Lower leg skin (tissue), 4 donors: ENCODE data around the gene IL15RA. TPM values are rescaled to one million over a fixed set of nuclear protein-coding genes. Genes with fewer than 3 reads are reported as not detected.
"Not testable (repeated sequence)": the region's sequence is repeated elsewhere in the genome, so short reads cannot be mapped to it uniquely, and the experiment has no call there.

ENCODE experiments used
- DNase-seq, 2 donors: peaks; one replicate each; pipeline ENCODE4 v3.0.0-alpha.2; 2019; ENCODE audit warnings: low spot score in 2 of 2
- H3K4me3 ChIP-seq: fragments of 200-600 bp; sonication (generic); 2 replicates; pipeline ENCODE4 v1.5.1; 2017; ENCODE audit warnings: mild to moderate bottlenecking, low read depth; ENCODE audit not compliant: poor library complexity, severe bottlenecking
- CTCF ChIP-seq, 3 donors: fragments of 450-650 bp; IDR thresholded peaks; one replicate each; pipeline ENCODE4 v1.5.1; 2016; ENCODE audit warnings: antibody characterized with exemption in 3 of 3, mild to moderate bottlenecking in 3 of 3, moderate library complexity in 2 of 3
- POLR2A ChIP-seq, 2 donors: fragments of 450-650 bp; IDR thresholded peaks; one replicate each; pipeline ENCODE4 v1.6.1; 2016 to 2017; ENCODE audit warnings: antibody characterized with exemption in 2 of 2, mild to moderate bottlenecking in 1 of 2, moderate library complexity in 1 of 2
- whole genome bisulfite sequencing, 2 donors: methylation state at CpG; one replicate each; pipeline ENCODE4 v1.1.5; 2018; 5-methylcytosine and 5-hydroxymethylcytosine counted together
- intact Hi-C: fragments of 100-400 bp; cut with DNase I; formaldehyde crosslinking; loops from one replicate; pipeline ENCODE4 v1.15.0; 2023; ENCODE audit warnings: low total_unique reads
- total RNA-seq, 4 donors: library from RNA; depleted of rRNA; stranded (reverse); fragments of >200 nt; gene quantifications; one replicate each; pipeline ENCODE4 v1.1.0, GENCODE V29; 2016

Gene IL15RA
- total RNA-seq, 4 donors from 2014 or later, result 9.3 to 30.8 (median 24.8) TPM

GRCh38 chr10:5968037-5968680, 9.2 kb downstream of the IL15RA start:
- DNase-seq, result peak in 1 of 2 donors; percentile 63
- no peak for TF ChIP-seq CTCF (IDR thresholded peaks at IDR 0.05)
- TF ChIP-seq POLR2A (IDR thresholded peaks at IDR 0.05), result no peak
- intact Hi-C loops, result no loop called here
- WGBS, 2 donors, result 85 to 99% methylated on average over 5 of the region's 5 CpGs
- H3K4me3 ChIP-seq, result no peak overlapping the region

- intact Hi-C loops, result no loop called here
- DNase-seq, result peak in 1 of 2 donors; percentile 64
- 90% methylated on average over 8 of the region's 8 CpGs for WGBS, 2 donors
- H3K4me3 ChIP-seq, result no peak overlapping the region
- TF ChIP-seq POLR2A (IDR thresholded peaks at IDR 0.05) (no peak), CTCF (IDR thresholded peaks at IDR 0.05) (no peak)
These were observed 12.1 kb downstream of the IL15RA start for GRCh38 chr10:5965266-5965665.

- no peak for TF ChIP-seq POLR2A (IDR thresholded peaks at IDR 0.05)
- no peak for TF ChIP-seq CTCF (IDR thresholded peaks at IDR 0.05)
- WGBS, 2 donors, result 85 to 97% methylated on average over 11 to 13 of the region's 13 CpGs
- no peak overlapping the region for H3K4me3 ChIP-seq
- intact Hi-C loops, result no loop called here
- peak in 1 of 2 donors; percentile 65 for DNase-seq
These were observed 12.6 kb downstream of the IL15RA start for GRCh38 chr10:5964736-5965135.

DNA sequence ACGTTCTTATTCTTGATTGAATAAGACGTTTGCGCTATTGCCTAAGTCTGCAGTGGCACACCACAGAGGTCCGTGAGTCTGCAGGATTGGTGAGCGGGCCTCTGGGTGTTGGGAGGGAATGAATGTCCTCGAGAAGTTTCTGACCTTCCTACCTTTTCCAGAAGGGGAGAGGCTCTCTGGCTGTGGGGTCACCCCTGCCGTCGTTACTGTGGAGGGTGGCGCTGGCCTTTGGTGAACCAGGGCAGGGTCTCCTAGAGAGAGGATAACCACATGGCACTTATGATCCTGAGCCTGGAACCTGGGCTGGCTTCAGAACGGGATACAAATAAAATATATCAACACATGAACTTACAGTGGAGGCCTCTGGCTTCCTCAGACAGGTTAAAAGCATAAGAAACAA, 13.8 kb downstream of the IL15RA start:
- TF ChIP-seq CTCF (IDR thresholded peaks at IDR 0.05) (no peak), POLR2A (IDR thresholded peaks at IDR 0.05) (no peak)
- intact Hi-C loops, result no loop called here
- peak in 1 of 2 donors; percentile 42 for DNase-seq
- H3K4me3 ChIP-seq, result no peak overlapping the region
- WGBS, 2 donors, result 85 to 91% methylated on average over 10 of the region's 10 CpGs

- H3K4me3 ChIP-seq, result no peak overlapping the region
- 86 to 94% methylated on average over 6 to 7 of the region's 7 CpGs for WGBS, 2 donors
- DNase-seq, result no peak
- intact Hi-C loops, result no loop called here
- no peak for TF ChIP-seq CTCF (IDR thresholded peaks at IDR 0.05)
- TF ChIP-seq POLR2A (IDR thresholded peaks at IDR 0.05), result no peak
These were observed 14.3 kb downstream of the IL15RA start for GRCh38 chr10:5963071-5963470.

DNA sequence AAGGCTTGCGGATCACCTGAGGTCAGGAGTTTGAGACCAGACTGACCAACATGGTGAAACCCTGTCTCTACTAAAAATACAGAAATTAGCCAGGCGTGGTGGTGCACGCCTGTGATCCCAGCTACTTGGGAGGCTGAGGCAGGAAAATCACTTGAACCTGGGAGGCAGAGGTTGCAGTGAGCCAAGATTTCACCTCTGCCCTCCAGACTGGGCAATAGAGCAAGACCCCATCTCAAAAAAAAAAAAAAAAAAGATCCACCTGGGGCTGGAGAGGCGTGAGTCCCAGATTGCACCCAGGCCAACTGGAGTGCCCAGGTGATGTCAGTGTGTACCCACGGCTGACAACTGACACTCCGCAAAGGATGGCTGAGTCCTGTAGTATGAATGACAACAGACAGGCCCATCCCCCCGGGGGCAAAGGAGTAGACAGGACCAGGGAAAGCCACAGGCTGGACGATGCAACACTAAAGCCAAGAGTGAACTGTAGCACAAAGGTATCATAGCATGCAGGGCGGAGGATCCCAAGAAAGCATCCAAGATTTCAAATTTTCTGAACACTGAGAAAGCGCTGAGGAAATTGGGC, 14.9 kb downstream of the IL15RA start:
- peak in 1 of 2 donors; percentile 73 for DNase-seq
- 94 to 96% methylated on average over 10 of the region's 10 CpGs for WGBS, 2 donors
- intact Hi-C loops, H3K4me3 ChIP-seq: not testable (repeated sequence)
